GM12878 (cell line): ENCODE data around the gene MRPL18. TPM values are rescaled to one million over a fixed set of nuclear protein-coding genes. Genes with fewer than 3 reads are reported as not detected.

Experiments
- ATAC-seq: fragments of 200-7000 bp; cut with Tn5 transposase; 3 replicates; pipeline ENCODE4 v1.9.1; 2020; ENCODE audit warnings: mild to moderate bottlenecking, moderate library complexity
- BruUV-seq: library from RNA; stranded (reverse); fragments of 400-500 nt; replicated peaks from 2 replicates; lab custom pipeline; 2021; lab: Mats Ljungman, UMichigan
- CTCF ChIA-PET: fragments of 300-600 bp; sonication (Branson Sonifier 250); formaldehyde crosslinking; extraction: SDS; loops from one replicate; lab custom pipeline; 2021; ENCODE audit warnings: inconsistent platforms; lab: Yijun Ruan, JAX
- POLR2A ChIA-PET: fragments of 350-600 bp; formaldehyde crosslinking; extraction: SDS; loops from one replicate; lab custom pipeline; 2021; ENCODE audit warnings: inconsistent platforms; lab: Charles Lee
- RAD21 ChIA-PET: fragments of 300-600 bp; sonication (Branson Sonifier 250); formaldehyde crosslinking; loops from one replicate; lab custom pipeline; 2023; ENCODE audit warnings: antibody characterized with exemption; ENCODE audit not compliant: unreplicated experiment; lab: Charles Lee
- SMC1A ChIA-PET: fragments of 300-600 bp; sonication (Branson Sonifier 250); formaldehyde crosslinking; loops from one replicate; lab custom pipeline; 2023; ENCODE audit not compliant: unreplicated experiment, uncharacterized antibody; lab: Charles Lee
- DNase-seq: peaks from one replicate; pipeline ENCODE4 v3.0.0-alpha.2; 2011; ENCODE audit warnings: low read depth, low spot score
- FAIRE-seq: peaks from 3 replicates; lab custom pipeline; 2011; peaks lifted over from hg19 to GRCh38; lab: Jason Lieb, UNC
- H2AFZ ChIP-seq: 2 replicates; pipeline ENCODE4 v1.6.0; 2011; ENCODE audit warnings: low read depth, low read length, control low read depth; ENCODE audit not compliant: control insufficient read depth
- H3K27ac ChIP-seq: 2 replicates; pipeline ENCODE4 v1.5.1; 2011; ENCODE audit warnings: control low read depth; ENCODE audit not compliant: control insufficient read depth, insufficient read depth
- H3K27me3 ChIP-seq, 2 experiments: replicated peaks in 1 of 2; 2 replicates each; pipeline versions ENCODE4 v1.6.0 to v1.6.1; 2011; ENCODE audit warnings: low read length in 1 of 2; ENCODE audit not compliant: control insufficient read depth in 2 of 2, insufficient read depth in 2 of 2
- H3K36me3 ChIP-seq, 2 experiments: 2 replicates each; pipeline ENCODE4 v1.5.1; 2011; ENCODE audit warnings: low read length in 1 of 2; ENCODE audit not compliant: control insufficient read depth in 2 of 2, insufficient read depth in 2 of 2
- H3K4me1 ChIP-seq: 2 replicates; pipeline ENCODE4 v1.6.1; 2011; ENCODE audit warnings: mild to moderate bottlenecking, low read length, moderate library complexity, mixed read lengths; ENCODE audit not compliant: control insufficient read depth, insufficient read depth
- H3K4me2 ChIP-seq: 2 replicates; pipeline ENCODE4 v1.6.0; 2011; ENCODE audit warnings: control low read depth; ENCODE audit not compliant: control insufficient read depth, insufficient read depth
- H3K4me3 ChIP-seq: fragments of 200-600 bp; sonication (generic); 2 replicates; pipeline ENCODE4 v1.5.1; 2016
- H3K79me2 ChIP-seq: 2 replicates; pipeline ENCODE4 v1.6.0; 2011; ENCODE audit warnings: low read length; ENCODE audit not compliant: control insufficient read depth, insufficient read depth
- H3K9ac ChIP-seq: 2 replicates; pipeline ENCODE4 v1.8.0; 2011; ENCODE audit warnings: low read length, control low read depth, mixed read lengths; ENCODE audit not compliant: control insufficient read depth, insufficient read depth
- H3K9me3 ChIP-seq: replicated peaks from 3 replicates; pipeline ENCODE4 v1.5.1; 2011; ENCODE audit warnings: mild to moderate bottlenecking, low read length; ENCODE audit not compliant: control insufficient read depth, insufficient read depth
- H4K20me1 ChIP-seq: 2 replicates; pipeline ENCODE4 v1.6.0; 2011; ENCODE audit not compliant: control insufficient read depth, insufficient read depth
- BACH1 ChIP-seq: fragments of 450-650 bp; IDR thresholded peaks from 2 replicates; pipeline ENCODE4 v1.6.1; 2017; ENCODE audit warnings: mild to moderate bottlenecking, borderline replicate concordance
- BHLHE40 ChIP-seq, 2 experiments: fragments of 450-650 bp in 1 of 2; IDR thresholded peaks; 2 replicates each; pipeline ENCODE4 v1.6.1; 2011 to 2017; ENCODE audit warnings: low read depth in 2 of 2, borderline replicate concordance in 1 of 2, improper control_type of control experiment in 1 of 2, low read length in 1 of 2, mild to moderate bottlenecking in 1 of 2
- EED ChIP-seq: sonication (generic); IDR thresholded peaks from 2 replicates; pipeline ENCODE4 v1.6.1; 2016; ENCODE audit warnings: antibody characterized with exemption, low read depth
- FOXK2 ChIP-seq: fragments of 450-650 bp; IDR thresholded peaks from 2 replicates; pipeline ENCODE4 v1.6.1; 2017; ENCODE audit warnings: mild to moderate bottlenecking, moderate library complexity
- HCFC1 ChIP-seq: fragments of 150-350 bp; IDR thresholded peaks from 2 replicates; pipeline ENCODE4 v1.6.1; 2014; ENCODE audit warnings: low read length
- IKZF1 ChIP-seq: fragments of 450-650 bp; conservative IDR thresholded peaks from 2 replicates; pipeline ENCODE4 v1.6.1; 2017; ENCODE audit warnings: antibody characterized with exemption, mild to moderate bottlenecking
- IRF3 ChIP-seq: fragments of 450-650 bp; IDR thresholded peaks from 2 replicates; pipeline ENCODE4 v1.6.1; 2014; ENCODE audit warnings: mild to moderate bottlenecking
- IRF4 ChIP-seq: IDR thresholded peaks from 2 replicates; pipeline ENCODE4 v1.6.1; 2011; ENCODE audit warnings: low read depth, low read length
- KLF5 ChIP-seq: fragments of 450-650 bp; IDR thresholded peaks from 2 replicates; pipeline ENCODE4 v1.6.1; 2014; ENCODE audit warnings: mild to moderate bottlenecking; ENCODE audit not compliant: partially characterized antibody
- MLLT1 ChIP-seq: fragments of 450-650 bp; IDR thresholded peaks from 2 replicates; pipeline ENCODE4 v1.6.1; 2016; ENCODE audit warnings: mild to moderate bottlenecking
- NR2F1 ChIP-seq: fragments of 450-650 bp; conservative IDR thresholded peaks from 2 replicates; pipeline ENCODE4 v1.6.1; 2017; ENCODE audit warnings: mild to moderate bottlenecking
- NRF1 ChIP-seq: conservative IDR thresholded peaks from 2 replicates; pipeline ENCODE4 v1.6.1; 2011; ENCODE audit warnings: mild to moderate bottlenecking, low read depth, low read length, improper control_type of control experiment
- PML ChIP-seq: IDR thresholded peaks from 2 replicates; pipeline ENCODE4 v1.6.1; 2012; ENCODE audit warnings: low read length, inconsistent platforms
- RELA ChIP-seq: fragments of 450-650 bp; IDR thresholded peaks from 2 replicates; pipeline ENCODE4 v1.8.0; 2014; ENCODE audit warnings: borderline replicate concordance; ENCODE audit not compliant: partially characterized antibody
- RFX5 ChIP-seq: IDR thresholded peaks from 2 replicates; pipeline ENCODE4 v1.6.1; 2011; ENCODE audit warnings: low read depth, low read length, improper control_type of control experiment
- SMAD1 ChIP-seq: fragments of 450-650 bp; IDR thresholded peaks from 2 replicates; pipeline ENCODE4 v1.6.1; 2018; ENCODE audit warnings: mild to moderate bottlenecking, low read depth; ENCODE audit not compliant: partially characterized antibody
- STAT1 ChIP-seq: fragments of 450-650 bp; conservative IDR thresholded peaks from 2 replicates; pipeline ENCODE4 v1.6.1; 2014; ENCODE audit warnings: antibody characterized with exemption, mild to moderate bottlenecking
- ZNF274 ChIP-seq: IDR thresholded peaks from one replicate; pipeline ENCODE4 v1.8.0; 2011; ENCODE audit not compliant: insufficient read length, insufficient read depth
- WGBS: methylation state at CpG from one replicate; pipeline ENCODE4 v1.1.6; 2016; ENCODE audit warnings: low lambda C conversion rate; ENCODE audit not compliant: insufficient replicate concordance, insufficient coverage; ENCODE audit errors: missing lambda C conversion rate; 5-methylcytosine and 5-hydroxymethylcytosine counted together
- in situ Hi-C: fragments of 300-500 bp; cut with MboI; formaldehyde crosslinking; loops from 9 replicates; pipeline ENCODE4 v1.14.3; 2018; ENCODE audit warnings: mixed read lengths
- intact Hi-C: fragments of 100-400 bp; cut with micrococcal nuclease; formaldehyde crosslinking; loops from one replicate; pipeline ENCODE4 v1.14.2; 2022; ENCODE audit not compliant: unreplicated experiment
- polyA plus RNA-seq, 11 experiments: library from polyadenylated mRNA; depleted of rRNA in 4 of 11; unstranded in 6 of 11; stranded (reverse) in 5 of 11; fragments of >200 nt; fragmentation: Nextera tagmentation in 4 of 11; fragmentation: Illumina TruSeq in 1 of 11; extraction: Ambion mirVana in 4 of 11; extraction: Trizol in 1 of 11; gene quantifications; 1 replicate in 1 of 11; 2 replicates in 10 of 11; pipeline versions ENCODE4 v1.2.1 to v1.2.3, GENCODE V29; 2011 to 2016; ENCODE audit warnings: inconsistent platforms in 2 of 11, missing spikeins in 2 of 11, low read depth in 1 of 11
- total RNA-seq, 4 experiments: library from RNA; depleted of rRNA in 3 of 4; stranded (reverse); fragments of >200 nt in 3 of 4; fragmentation: Illumina TruSeq in 1 of 4; extraction: Trizol in 1 of 4; gene quantifications; 2 replicates each; pipeline versions ENCODE4 v1.2.1 to v1.2.3, GENCODE V29; 2013 to 2021
- TF ChIP-seq, protein P1 (sequence below): fragments of 450-650 bp; conservative IDR thresholded peaks from 2 replicates; pipeline ENCODE4 v1.6.1; 2017; ENCODE audit warnings: mild to moderate bottlenecking, moderate library complexity

MRPL18 gene
- total and polyA plus RNA-seq, 10 of the 15 experiments (the other 5 are each of a cell fraction or from before 2014, with no cell fraction given) = 68.5 to 203 (median 116) TPM

DNA sequence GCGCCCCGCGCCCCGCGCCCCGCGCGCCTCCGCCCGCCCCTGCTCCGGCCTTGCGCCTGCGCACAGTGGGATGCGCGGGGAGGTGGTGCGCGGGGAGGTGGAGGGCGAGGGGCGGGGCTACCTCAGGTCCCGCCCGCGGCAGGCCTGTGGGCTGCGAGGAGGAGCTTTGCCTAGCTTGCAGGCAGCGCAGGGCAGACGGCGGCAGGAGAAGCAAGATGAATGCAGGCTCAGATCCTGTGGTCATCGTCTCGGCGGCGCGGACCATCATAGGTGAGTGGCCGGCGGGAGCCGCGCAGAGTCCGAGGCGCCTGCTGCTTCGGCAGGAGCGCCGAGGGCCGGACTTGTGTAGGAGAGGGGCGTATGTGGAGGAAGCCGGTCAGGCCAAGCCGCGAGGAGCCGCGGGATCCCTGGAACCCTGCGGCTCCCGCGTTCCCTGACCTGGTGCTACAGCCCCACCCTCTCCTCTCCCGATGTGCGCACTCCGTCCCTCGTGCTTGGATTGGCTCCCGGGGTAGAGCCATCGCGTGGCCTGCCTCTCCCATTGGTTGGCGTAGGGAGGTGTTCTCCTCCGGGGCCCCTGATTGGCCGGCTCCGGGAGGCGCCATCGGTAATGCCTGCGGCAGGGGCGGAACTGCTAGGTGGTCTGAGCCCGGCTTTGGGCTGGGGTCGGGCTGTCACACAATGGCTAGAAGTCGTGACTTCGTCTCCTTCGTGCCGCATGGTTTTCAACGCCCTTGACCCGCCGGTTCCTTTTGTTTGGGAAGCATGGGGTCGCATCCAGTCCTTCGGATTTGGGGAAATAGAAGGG lies 28.2 kb upstream of the MRPL18 start, which contains the start of gene ACAT2:
Gene ACAT2 (plus strand): TSS at position 173 of the 808 bp plus-strand sequence. CDS start 43 bp downstream, at position 216.
- FAIRE-seq = peak; percentile 93
- no peak; the same call in 1 of the 2 replicates for TF ChIP-seq STAT1
- peak; percentile 32 for TF ChIP-seq SMAD1
- TF ChIP-seq IKZF1 = peak; percentile 82
- TF ChIP-seq NRF1 = peak; percentile 85
- no peak for TF ChIP-seq IRF4
- TF ChIP-seq RELA = peak; percentile 65
- TF ChIP-seq KLF5 = peak; percentile 80
- peak; percentile 65; the same call in 1 of the 2 replicates for TF ChIP-seq PML
- no peak; the same call in 1 of the 2 replicates for TF ChIP-seq HCFC1
- TF ChIP-seq ZNF274 = no peak
- TF ChIP-seq NR2F1 = no peak
- TF ChIP-seq IRF3 = peak; percentile 87
- peak; percentile 29; the same call in 1 of the 2 replicates for TF ChIP-seq BACH1
- TF ChIP-seq RFX5 = peak; percentile 89
- TF ChIP-seq BHLHE40 (IDR thresholded peaks at IDR 0.05; ENCODE audit: borderline replicate concordance in 1 of 2, low read depth in 2 of 2, low read length in 1 of 2) = no peak; a peak in 1 of 4 replicates
- peak; percentile 70 for TF ChIP-seq MLLT1
- TF ChIP-seq FOXK2 = peak; percentile 74
- 0 out of 2 replicates have a peak, but pooled peaks have one; percentile 19 for TF ChIP-seq EED
- TF ChIP-seq, protein P1, sequence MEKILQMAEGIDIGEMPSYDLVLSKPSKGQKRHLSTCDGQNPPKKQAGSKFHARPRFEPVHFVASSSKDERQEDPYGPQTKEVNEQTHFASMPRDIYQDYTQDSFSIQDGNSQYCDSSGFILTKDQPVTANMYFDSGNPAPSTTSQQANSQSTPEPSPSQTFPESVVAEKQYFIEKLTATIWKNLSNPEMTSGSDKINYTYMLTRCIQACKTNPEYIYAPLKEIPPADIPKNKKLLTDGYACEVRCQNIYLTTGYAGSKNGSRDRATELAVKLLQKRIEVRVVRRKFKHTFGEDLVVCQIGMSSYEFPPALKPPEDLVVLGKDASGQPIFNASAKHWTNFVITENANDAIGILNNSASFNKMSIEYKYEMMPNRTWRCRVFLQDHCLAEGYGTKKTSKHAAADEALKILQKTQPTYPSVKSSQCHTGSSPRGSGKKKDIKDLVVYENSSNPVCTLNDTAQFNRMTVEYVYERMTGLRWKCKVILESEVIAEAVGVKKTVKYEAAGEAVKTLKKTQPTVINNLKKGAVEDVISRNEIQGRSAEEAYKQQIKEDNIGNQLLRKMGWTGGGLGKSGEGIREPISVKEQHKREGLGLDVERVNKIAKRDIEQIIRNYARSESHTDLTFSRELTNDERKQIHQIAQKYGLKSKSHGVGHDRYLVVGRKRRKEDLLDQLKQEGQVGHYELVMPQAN = peak; percentile 68

More for the DNA sequence above, 28.2 kb upstream of the MRPL18 start, which contains the start of gene ACAT2:
- Histone ChIP-seq H3K27ac (peak within 1 kb of the TSS; percentile 96), H3K9ac (peak within 1 kb of the TSS; percentile 81), H3K4me3 (peak within 1 kb of the TSS; percentile 93), H3K79me2 (peaks cover 26% of the 10 kb centered on the region), H4K20me1 (no peaks in the 10 kb centered on the region), H2AFZ (peak within 1 kb of the TSS; percentile 94), H3K9me3 (no peaks in the 10 kb centered on the region), H3K27me3 (no peaks in the 10 kb centered on the region), H3K4me1 (peaks cover 5% of the 10 kb centered on the region), H3K4me2 (peak within 1 kb of the TSS; percentile 88), H3K36me3 (peaks cover 4 to 15% of the 10 kb centered on the region in 2 experiments; a peak in 3 of 4 replicates)
- DNase-seq (peak; percentile 78), ATAC-seq (peak; percentile 98)
- in situ Hi-C loops (no loop called here), intact Hi-C loops (loop anchor here (1.0 to 2.0 kb wide), 3 partner anchors 27 to 69 kb away; partner anchors contain the start of genes SOD2 and TCP1)
- WGBS = under 1% methylated on average over 45 of the region's 76 CpGs
- ChIA-PET POLR2A (interaction anchor here (1.2 to 4.8 kb wide), 10 partner anchors 10 to 218 kb away, joined by 3 to 50 read pairs (median 6); partner anchors contain the start of genes MRPL18, TCP1 and WTAP), RAD21 (interaction anchor here (0.6 to 2.3 kb wide), 6 partner anchors 27 to 35 kb away, joined by 3 to 10 read pairs (median 6); partner anchors contain the start of genes MRPL18, TCP1 and WTAP), CTCF (interaction anchor here (0.6 to 1.9 kb wide), 8 partner anchors 11 to 72 kb away, joined by 3 to 8 read pairs (median 4); partner anchors contain the start of gene WTAP), SMC1A (interaction anchor here (0.7 to 3.6 kb wide), 9 partner anchors 19 to 71 kb away, joined by 3 to 20 read pairs (median 6); partner anchors contain the start of genes MRPL18, TCP1 and WTAP)
- no TSS peak for BruUV-seq
